GM13977 (cell line): ENCODE measurements around the gene IQSEC2.

Source experiments
- DNase-seq: peaks from one replicate; pipeline ENCODE4 v3.0.0; 2012; ENCODE audit warnings: low spot score
- CTCF ChIP-seq: IDR thresholded peaks from 2 replicates; pipeline ENCODE4 v1.5.1; 2012; ENCODE audit warnings: mild to moderate bottlenecking, control low read depth; ENCODE audit not compliant: insufficient read depth; ENCODE audit errors: extremely low read depth, missing control alignments
- in situ Hi-C: fragments of 300-500 bp; cut with MboI; formaldehyde crosslinking; loops from one replicate; pipeline ENCODE4 v1.12.0; 2022; ENCODE audit warnings: low sequenced_read_pairs, low pct_unique_long_range_greater_than_20kb, mixed read lengths, inconsistent platforms; ENCODE audit not compliant: unreplicated experiment

The IQSEC2 gene

GRCh38 chrX:53256446-53257041, 24.8 kb downstream of the IQSEC2 start:
- no peak for TF ChIP-seq CTCF
- in situ Hi-C loops: no loop called here
- DNase-seq: no peak

GRCh38 chrX:53255738-53256191, 25.6 kb downstream of the IQSEC2 start:
- DNase-seq: no peak
- TF ChIP-seq CTCF: no peak
- in situ Hi-C loops: no loop called here

GRCh38 chrX:53254570-53255461, 26.6 kb downstream of the IQSEC2 start:
- DNase-seq: no peak
- in situ Hi-C loops: no loop called here
- no peak for TF ChIP-seq CTCF

GRCh38 chrX:53253293-53254020, 27.9 kb downstream of the IQSEC2 start:
- in situ Hi-C loops: no loop called here
- no peak for DNase-seq
- TF ChIP-seq CTCF: no peak

GRCh38 chrX:53251307-53251706, 30.1 kb downstream of the IQSEC2 start:
- in situ Hi-C loops: no loop called here
- TF ChIP-seq CTCF: no peak
- DNase-seq: no peak

- in situ Hi-C loops: no loop called here
- no peak for TF ChIP-seq CTCF
- no peak for DNase-seq
Measured at GRCh38 chrX:53250556-53250955, 30.8 kb downstream of the IQSEC2 start.
